ENCODE results near the gene PPM1H.

Gene PPM1H

DNA sequence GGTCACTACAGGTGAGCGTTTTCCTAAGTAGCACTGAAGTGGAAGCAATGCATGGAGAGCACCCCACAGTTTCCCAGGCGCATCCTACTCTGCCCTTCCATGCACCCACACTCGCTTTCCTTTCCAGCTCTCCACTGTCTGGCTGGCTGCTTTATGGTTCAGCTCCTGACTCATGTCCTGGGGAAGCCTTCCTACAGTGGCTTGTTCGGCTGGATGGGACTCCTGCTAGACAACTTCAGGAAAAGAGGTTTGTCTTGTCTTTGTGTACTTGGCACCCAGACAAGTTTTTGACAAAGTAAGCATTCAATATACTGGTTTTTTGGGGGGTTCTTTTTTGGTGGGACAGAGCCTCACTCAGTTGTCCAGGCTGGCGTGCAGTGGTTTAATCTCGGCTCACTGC lies 21.6 kb downstream of the PPM1H start:
- H3K4me1 ChIP-seq (ENCODE audit: low read length), result no peaks in the 10 kb centered on the region
- H3K36me3 ChIP-seq (replicated peaks; ENCODE audit: low read depth, low read length), result no peaks in the 10 kb centered on the region
- no peaks in the 10 kb centered on the region for H3K79me2 ChIP-seq (ENCODE audit: low read length)
- H4K20me1 ChIP-seq (ENCODE audit: insufficient read depth, low read length), result no peaks in the 10 kb centered on the region
- no peaks in the 10 kb centered on the region for H3K27me3 ChIP-seq (ENCODE audit: low read depth, low read length)
- H3K9me3 ChIP-seq (ENCODE audit: insufficient read depth, low read length), result no peaks in the 10 kb centered on the region
- TF ChIP-seq, protein P1, sequence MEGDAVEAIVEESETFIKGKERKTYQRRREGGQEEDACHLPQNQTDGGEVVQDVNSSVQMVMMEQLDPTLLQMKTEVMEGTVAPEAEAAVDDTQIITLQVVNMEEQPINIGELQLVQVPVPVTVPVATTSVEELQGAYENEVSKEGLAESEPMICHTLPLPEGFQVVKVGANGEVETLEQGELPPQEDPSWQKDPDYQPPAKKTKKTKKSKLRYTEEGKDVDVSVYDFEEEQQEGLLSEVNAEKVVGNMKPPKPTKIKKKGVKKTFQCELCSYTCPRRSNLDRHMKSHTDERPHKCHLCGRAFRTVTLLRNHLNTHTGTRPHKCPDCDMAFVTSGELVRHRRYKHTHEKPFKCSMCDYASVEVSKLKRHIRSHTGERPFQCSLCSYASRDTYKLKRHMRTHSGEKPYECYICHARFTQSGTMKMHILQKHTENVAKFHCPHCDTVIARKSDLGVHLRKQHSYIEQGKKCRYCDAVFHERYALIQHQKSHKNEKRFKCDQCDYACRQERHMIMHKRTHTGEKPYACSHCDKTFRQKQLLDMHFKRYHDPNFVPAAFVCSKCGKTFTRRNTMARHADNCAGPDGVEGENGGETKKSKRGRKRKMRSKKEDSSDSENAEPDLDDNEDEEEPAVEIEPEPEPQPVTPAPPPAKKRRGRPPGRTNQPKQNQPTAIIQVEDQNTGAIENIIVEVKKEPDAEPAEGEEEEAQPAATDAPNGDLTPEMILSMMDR (IDR thresholded peaks at IDR 0.05; ENCODE audit: low read depth, low read length), result no peak
- TF ChIP-seq EZH2phosphoT487 (IDR thresholded peaks at IDR 0.05; ENCODE audit: low read depth), result no peak
- no peak overlapping the region for H3K4me3 ChIP-seq (ENCODE audit: low read length)
- H3K9ac ChIP-seq (ENCODE audit: low read length), result no peak overlapping the region
- H2AFZ ChIP-seq (ENCODE audit: low read depth, low read length), result no peak overlapping the region
- no peak overlapping the region for H3K27ac ChIP-seq (ENCODE audit: low read length)
- no peak overlapping the region for H3K4me2 ChIP-seq (ENCODE audit: low read length)

DNA sequence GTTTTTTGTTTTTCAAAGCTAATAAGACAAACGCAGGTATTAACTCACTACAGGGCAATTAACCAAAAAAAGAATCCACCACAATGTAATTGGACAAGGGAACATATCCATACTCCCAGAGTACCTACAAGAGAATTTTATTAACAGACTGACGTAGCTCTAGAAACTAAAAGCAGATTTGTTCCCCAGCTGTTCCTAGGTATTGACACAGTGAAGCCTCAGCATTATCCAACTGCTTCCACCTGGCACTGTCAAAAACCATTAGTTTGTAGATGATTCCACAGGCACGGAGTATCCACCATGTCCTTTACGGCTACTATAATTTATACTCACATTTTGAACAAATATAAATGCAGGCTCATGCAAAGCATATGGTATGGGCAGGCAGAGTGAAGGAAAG lies 22.3 kb downstream of the PPM1H start:
- Histone ChIP-seq H3K4me1 (ENCODE audit: low read length) (no peaks in the 10 kb centered on the region), H3K79me2 (ENCODE audit: low read length) (no peaks in the 10 kb centered on the region)

DNA sequence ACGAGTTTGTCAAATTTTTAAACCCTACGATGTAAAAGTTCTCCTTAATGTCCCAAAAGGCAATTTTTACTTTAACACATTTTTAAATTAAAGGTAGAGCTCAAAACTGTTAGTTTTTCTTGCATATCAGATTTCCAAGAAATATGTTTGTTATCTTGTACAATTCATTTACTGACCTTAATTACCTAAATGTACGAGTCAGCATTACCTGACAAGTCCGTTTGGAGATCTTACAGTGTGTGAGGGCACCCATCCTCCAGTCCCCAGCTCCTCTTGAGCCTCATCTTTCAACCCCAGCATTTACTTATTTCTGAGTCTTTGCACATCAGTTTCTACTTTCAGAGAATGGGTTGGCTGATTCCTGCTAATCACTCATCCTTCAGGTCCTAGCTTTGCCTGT lies 23.7 kb downstream of the PPM1H start:
- Histone ChIP-seq H3K4me3 (ENCODE audit: low read length) (no peak overlapping the region), H3K27me3 (ENCODE audit: low read depth, low read length) (no peaks in the 10 kb centered on the region), H3K4me1 (ENCODE audit: low read length) (no peaks in the 10 kb centered on the region), H3K9ac (ENCODE audit: low read length) (no peak overlapping the region), H3K79me2 (ENCODE audit: low read length) (no peaks in the 10 kb centered on the region), H3K36me3 (replicated peaks; ENCODE audit: low read depth, low read length) (no peaks in the 10 kb centered on the region), H4K20me1 (ENCODE audit: insufficient read depth, low read length) (no peaks in the 10 kb centered on the region), H3K9me3 (ENCODE audit: insufficient read depth, low read length) (no peaks in the 10 kb centered on the region), H3K27ac (ENCODE audit: low read length) (no peak overlapping the region), H2AFZ (ENCODE audit: low read depth, low read length) (no peak overlapping the region), H3K4me2 (ENCODE audit: low read length) (no peak overlapping the region)
- TF ChIP-seq EZH2phosphoT487 (IDR thresholded peaks at IDR 0.05; ENCODE audit: low read depth), result no peak

More for the DNA sequence above, 22.3 kb downstream of the PPM1H start:
- Histone ChIP-seq H3K4me2 (ENCODE audit: low read length) (no peak overlapping the region), H3K27me3 (ENCODE audit: low read depth, low read length) (no peaks in the 10 kb centered on the region), H2AFZ (ENCODE audit: low read depth, low read length) (no peak overlapping the region), H3K9me3 (ENCODE audit: insufficient read depth, low read length) (no peaks in the 10 kb centered on the region), H3K9ac (ENCODE audit: low read length) (no peak overlapping the region), H4K20me1 (ENCODE audit: insufficient read depth, low read length) (no peaks in the 10 kb centered on the region), H3K4me3 (ENCODE audit: low read length) (no peak overlapping the region), H3K36me3 (replicated peaks; ENCODE audit: low read depth, low read length) (no peaks in the 10 kb centered on the region), H3K27ac (ENCODE audit: low read length) (no peak overlapping the region)
- TF ChIP-seq EZH2phosphoT487 (IDR thresholded peaks at IDR 0.05; ENCODE audit: low read depth), result no peak
- TF ChIP-seq, protein P1 (IDR thresholded peaks at IDR 0.05; ENCODE audit: low read depth, low read length), result no peak

DNA sequence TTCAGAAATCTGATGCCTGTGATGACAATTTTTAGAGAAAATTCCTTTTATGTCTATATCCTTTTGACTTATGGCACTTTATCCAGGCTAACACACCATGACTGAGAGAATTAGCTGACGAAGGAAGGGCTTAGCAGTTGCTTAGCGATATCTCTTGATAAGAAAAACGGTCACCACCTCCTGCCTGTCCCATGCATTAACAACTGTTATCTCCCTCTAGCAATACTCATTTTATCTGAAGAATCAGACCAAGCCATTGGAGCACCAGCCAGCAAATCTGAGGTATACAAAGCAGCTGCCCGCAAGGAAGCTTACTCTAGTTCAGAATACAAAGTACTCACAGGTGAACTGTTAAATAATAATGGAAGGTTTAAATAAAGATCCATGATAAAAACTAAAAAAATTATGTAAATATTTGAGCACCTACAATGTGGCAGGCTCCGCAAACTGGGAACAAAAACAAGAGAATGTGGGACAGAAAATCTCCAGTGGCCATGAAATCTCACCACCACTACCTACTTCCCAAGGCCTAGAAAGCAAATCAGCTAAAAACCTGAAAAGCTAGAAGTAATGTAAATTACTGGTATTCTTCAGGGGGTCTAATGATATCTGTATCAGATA lies 24.3 kb downstream of the PPM1H start:
- Histone ChIP-seq H3K36me3 (replicated peaks; ENCODE audit: low read depth, low read length) (no peaks in the 10 kb centered on the region), H3K27me3 (ENCODE audit: low read depth, low read length) (no peaks in the 10 kb centered on the region), H3K9me3 (ENCODE audit: insufficient read depth, low read length) (no peaks in the 10 kb centered on the region), H3K4me3 (ENCODE audit: low read length) (no peak overlapping the region), H3K79me2 (ENCODE audit: low read length) (no peaks in the 10 kb centered on the region), H3K9ac (ENCODE audit: low read length) (no peak overlapping the region), H2AFZ (ENCODE audit: low read depth, low read length) (no peak overlapping the region), H3K4me2 (ENCODE audit: low read length) (no peak overlapping the region), H3K4me1 (ENCODE audit: low read length) (no peaks in the 10 kb centered on the region), H4K20me1 (ENCODE audit: insufficient read depth, low read length) (no peaks in the 10 kb centered on the region), H3K27ac (ENCODE audit: low read length) (no peak overlapping the region)
- no peak for TF ChIP-seq EZH2phosphoT487 (IDR thresholded peaks at IDR 0.05; ENCODE audit: low read depth)
- TF ChIP-seq, protein P1 (IDR thresholded peaks at IDR 0.05; ENCODE audit: low read depth, low read length), result no peak

Data from OCI-LY3 (cell line).